GM08714 (cell line): Measurements from ENCODE around the gene ST6GALNAC3.

Experiments used
- H3K4me3 ChIP-seq: fragments of 200-500 bp; sonication (Bioruptor generic); 2 replicates; pipeline ENCODE4 v1.5.1; 2014; ENCODE audit warnings: mild to moderate bottlenecking, low read length, inconsistent platforms
- ZNF274 ChIP-seq: IDR thresholded peaks from 2 replicates; pipeline ENCODE4 v1.6.1; 2012; ENCODE audit warnings: mild to moderate bottlenecking, low read depth, low read length

Gene ST6GALNAC3

GRCh38 chr1:76135835-76136234 is 61.3 kb downstream of the ST6GALNAC3 start:
- no peak overlapping the region for H3K4me3 ChIP-seq
- no peak for TF ChIP-seq ZNF274

GRCh38 chr1:76136894-76137293 is 62.3 kb downstream of the ST6GALNAC3 start:
- H3K4me3 ChIP-seq, result no peak overlapping the region
- no peak for TF ChIP-seq ZNF274

GRCh38 chr1:76137746-76138145 is 63.2 kb downstream of the ST6GALNAC3 start:
- no peak for TF ChIP-seq ZNF274
- H3K4me3 ChIP-seq, result no peak overlapping the region

- H3K4me3 ChIP-seq, result no peak overlapping the region
- TF ChIP-seq ZNF274, result no peak
These were observed 63.7 kb downstream of the ST6GALNAC3 start for GRCh38 chr1:76138217-76138616.

- TF ChIP-seq ZNF274, result no peak
- H3K4me3 ChIP-seq, result no peak overlapping the region
These were observed 65.7 kb downstream of the ST6GALNAC3 start for GRCh38 chr1:76140227-76140626.

GRCh38 chr1:76141929-76142328 is 67.4 kb downstream of the ST6GALNAC3 start:
- no peak for TF ChIP-seq ZNF274
- no peak overlapping the region for H3K4me3 ChIP-seq

GRCh38 chr1:76142771-76143540 is 68.4 kb downstream of the ST6GALNAC3 start:
- TF ChIP-seq ZNF274, result no peak
- H3K4me3 ChIP-seq, result no peak overlapping the region

GRCh38 chr1:76144247-76144646 is 69.7 kb downstream of the ST6GALNAC3 start:
- no peak for TF ChIP-seq ZNF274

GRCh38 chr1:76145332-76145731 is 70.8 kb downstream of the ST6GALNAC3 start:
- no peak for TF ChIP-seq ZNF274

More at GRCh38 chr1:76144247-76144646, 69.7 kb downstream of the ST6GALNAC3 start:
- H3K4me3 ChIP-seq, result no peak overlapping the region

GRCh38 chr1:76146184-76146583 is 71.6 kb downstream of the ST6GALNAC3 start:
- H3K4me3 ChIP-seq, result no peak overlapping the region
- TF ChIP-seq ZNF274, result no peak

More at GRCh38 chr1:76145332-76145731, 70.8 kb downstream of the ST6GALNAC3 start:
- H3K4me3 ChIP-seq, result no peak overlapping the region

GRCh38 chr1:76147917-76148316 is 73.4 kb downstream of the ST6GALNAC3 start:
- TF ChIP-seq ZNF274, result no peak
- H3K4me3 ChIP-seq, result no peak overlapping the region

- H3K4me3 ChIP-seq, result no peak overlapping the region
- TF ChIP-seq ZNF274, result no peak
These were observed 73.9 kb downstream of the ST6GALNAC3 start for GRCh38 chr1:76148460-76148859.

- no peak for TF ChIP-seq ZNF274
- H3K4me3 ChIP-seq, result no peak overlapping the region
These were observed 79.3 kb downstream of the ST6GALNAC3 start for GRCh38 chr1:76153841-76154205.

- no peak for TF ChIP-seq ZNF274
- H3K4me3 ChIP-seq, result peak overlapping the region; percentile 68; the same call in 1 of the 2 replicates
These were observed 79.8 kb downstream of the ST6GALNAC3 start for GRCh38 chr1:76154206-76154956.

GRCh38 chr1:76156987-76157386 is 82.4 kb downstream of the ST6GALNAC3 start:
- no peak overlapping the region for H3K4me3 ChIP-seq
- TF ChIP-seq ZNF274, result no peak
